NCI-H2029 treated with DMSO at 0.1 percent for 48 hours (cell line): Measurements from ENCODE around the gene CLDN2.
"Not testable (repeated sequence)": the region's sequence is repeated elsewhere in the genome, so short reads cannot be mapped to it uniquely, and the experiment has no call there.

Experiments used
- DNase-seq: peaks from one replicate; lab custom pipeline; 2025; lab: John Stamatoyannopoulos, UW

Gene CLDN2

DNA sequence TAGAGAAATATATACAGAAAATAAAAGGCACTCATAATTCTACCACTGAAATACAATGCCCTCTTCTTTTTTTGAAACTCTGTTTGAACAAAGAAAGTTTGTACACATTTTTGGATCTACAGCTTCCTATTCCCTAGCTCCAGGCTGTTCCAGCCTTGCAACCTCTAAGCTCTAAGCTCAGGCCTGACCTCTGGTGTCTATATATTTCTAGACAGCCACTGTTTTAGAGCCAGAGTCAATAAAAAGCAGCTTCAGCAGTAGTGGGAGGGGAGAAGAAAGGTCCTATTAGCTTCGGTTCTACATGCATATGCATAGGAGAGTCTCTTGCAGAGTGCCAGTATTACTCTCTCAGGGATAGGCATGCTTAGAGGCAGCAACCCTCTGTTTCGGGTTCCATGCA lies 39.7 kb downstream of the CLDN2 start:
- DNase-seq = no peak

- no peak for DNase-seq
Observed at GRCh38 chrX:106963111-106963510, 42.9 kb downstream of the CLDN2 start.

GRCh38 chrX:106964290-106964689 lies 44.1 kb downstream of the CLDN2 start:
- DNase-seq = no peak

- DNase-seq = not testable (repeated sequence)
Observed at GRCh38 chrX:106966547-106966946, 46.3 kb downstream of the CLDN2 start.

DNA sequence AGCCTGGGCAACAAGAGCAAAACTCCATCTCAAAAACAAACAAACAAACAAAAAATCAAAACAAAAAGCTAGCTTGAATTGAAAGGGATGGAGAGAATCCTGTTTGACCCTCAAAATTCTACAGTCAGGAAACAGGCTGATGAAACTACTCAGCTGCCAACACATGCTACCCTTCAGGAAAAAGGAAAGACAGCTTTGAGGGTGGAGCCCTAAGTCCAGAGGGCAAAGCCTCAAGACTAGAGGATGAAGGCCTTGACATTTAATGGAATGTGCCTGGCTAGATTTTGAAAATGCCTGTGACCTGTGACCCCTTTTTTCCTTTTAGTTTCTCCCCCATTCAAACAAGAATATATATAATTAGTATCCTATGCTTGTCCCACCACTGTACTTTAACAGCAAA lies 52.7 kb downstream of the CLDN2 start:
- no peak for DNase-seq

GRCh38 chrX:106973433-106974149 lies 53.4 kb downstream of the CLDN2 start:
- no peak for DNase-seq

DNA sequence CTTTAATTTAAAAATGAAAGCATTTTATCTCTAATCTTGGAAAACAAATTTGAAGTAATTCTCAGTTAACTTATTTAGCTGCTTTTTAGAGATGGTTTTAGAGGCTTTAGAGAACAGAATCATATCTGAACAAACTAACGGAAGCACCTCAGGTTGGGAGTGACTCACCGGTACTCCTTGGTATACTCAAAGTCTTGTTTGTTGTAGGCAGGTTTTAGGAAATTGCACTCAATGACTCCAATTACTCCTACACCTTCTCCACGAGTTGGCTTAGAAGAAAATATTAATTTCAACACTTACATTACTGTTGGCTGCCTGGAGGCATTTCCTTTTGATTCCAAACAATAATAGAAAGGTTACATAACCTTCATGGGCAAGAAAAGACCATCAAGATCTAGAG lies 56.2 kb downstream of the CLDN2 start:
- no peak for DNase-seq
